Ovary (tissue), 9 donors: Measurements from ENCODE around the gene ARHGAP4. TPM values are rescaled to one million over a fixed set of nuclear protein-coding genes. Genes with fewer than 3 reads are reported as not detected.

ENCODE experiments used
- DNase-seq, 5 donors: peaks; one replicate each; pipeline ENCODE4 v3.0.0-alpha.2; 2019 to 2020
- H3K27ac ChIP-seq, 2 donors: fragments of 200-600 bp; one replicate each; pipeline versions ENCODE4 v1.5.1 to v1.8.0; 2019 to 2022
- H3K27me3 ChIP-seq: fragments of 200-600 bp; one replicate; pipeline ENCODE4 v1.8.0; 2022
- H3K36me3 ChIP-seq: fragments of 200-600 bp; sonication (generic); one replicate; pipeline ENCODE4 v1.5.1; 2019
- H3K4me1 ChIP-seq: one replicate; pipeline ENCODE4 v1.8.1; 2013; ENCODE audit warnings: mild to moderate bottlenecking, moderate library complexity; ENCODE audit not compliant: insufficient read depth
- H3K4me3 ChIP-seq: fragments of 200-600 bp; sonication (generic); one replicate; pipeline ENCODE4 v1.5.1; 2017
- H3K9me3 ChIP-seq, 2 donors: fragments of 200-600 bp in 1 of 2; sonication (generic) in 1 of 2; one replicate each; pipeline versions ENCODE4 v1.5.1 to v1.8.1; 2013 to 2019; ENCODE audit warnings: mild to moderate bottlenecking in 1 of 2, moderate library complexity in 1 of 2
- CTCF ChIP-seq, 3 donors: fragments of 450-650 bp in 2 of 3; fragments of 200-600 bp in 1 of 3; IDR thresholded peaks; one replicate each; pipeline versions ENCODE4 v1.5.1 to v1.8.0; 2016 to 2022; ENCODE audit warnings: antibody characterized with exemption in 3 of 3, mild to moderate bottlenecking in 1 of 3
- EP300 ChIP-seq: sonication (generic); formaldehyde crosslinking; IDR thresholded peaks from one replicate; pipeline ENCODE4 v1.6.1; 2017; ENCODE audit warnings: antibody characterized with exemption
- POLR2A ChIP-seq: fragments of 450-650 bp; IDR thresholded peaks from one replicate; pipeline ENCODE4 v1.6.1; 2017; ENCODE audit warnings: antibody characterized with exemption, mild to moderate bottlenecking, moderate library complexity
- WGBS, 3 donors: extraction: QIAGEN DNeasy Blood & Tissue Kit in 1 of 3; methylation state at CpG; one replicate each; pipeline versions ENCODE4 v1.1.5 to v1.1.7; 2013 to 2017; 5-methylcytosine and 5-hydroxymethylcytosine counted together
- intact Hi-C, 4 donors: fragments of 100-400 bp; cut with DNase I; formaldehyde crosslinking; loops; one replicate each; pipeline versions ENCODE4 v1.11.0 to v1.15.1; 2022 to 2023
- polyA plus RNA-seq, 2 donors: library from polyadenylated mRNA; stranded (reverse); fragments of 200-250 nt in 1 of 2; fragments of 350-450 nt in 1 of 2; fragmentation: Illumina TruSeq in 1 of 2; extraction: RNeasy Lipid Tissue Mini Kit (QIAGEN cat#74804) in 1 of 2; gene quantifications; one replicate each; pipeline ENCODE4 v1.2.3, GENCODE V29; 2013 to 2014
- total RNA-seq, 7 donors: library from RNA; depleted of rRNA in 2 of 7; stranded (reverse); fragments of >200 nt in 2 of 7; fragmentation: NEBNext Ultra II Directional in 3 of 7; extraction: Animal tissue kit (Norgen Biotek cat#: 25700) in 3 of 7; gene quantifications; one replicate each; pipeline versions ENCODE4 v1.1.0 to v1.2.4, GENCODE V29; 2016 to 2023
- donor health status: DM: no; HTN: no; CAD: no; lungs with moderate emphysema.
- donor health status: DM: no; HTN: no; CAD: no.
- donor health status: Bipolar disorder and iron deficiency.
- donor health status: DM: yes; HTN: yes; CAD: no.
- donor health status: DM: no; HTN: no; CAD: no.
- donor health status: DM: yes; HTN: yes; CAD: no.

Gene ARHGAP4
- total and polyA plus RNA-seq, 9 donors, result 1.2 to 22.3 (median 11.4) TPM

- H3K36me3 ChIP-seq, result no peaks in the 10 kb centered on the region
These were observed 25.8 kb upstream of the ARHGAP4 start for GRCh38 chrX:153951683-153952372.

GRCh38 chrX:153950127-153950526 lies 24.1 kb upstream of the ARHGAP4 start:
- H3K27me3 ChIP-seq, result no peaks in the 10 kb centered on the region
- 86 to 90% (median 88%) methylated on average over 19 of the region's 19 CpGs for WGBS, 3 donors
- no peaks in the 10 kb centered on the region for H3K36me3 ChIP-seq
- no peak for DNase-seq
- H3K4me1 ChIP-seq, result peaks cover 4% of the 10 kb centered on the region
- TF ChIP-seq EP300 (no peak), CTCF (IDR thresholded peaks at IDR 0.05) (no peak), POLR2A (no peak)
- H3K4me3 ChIP-seq, result no peak overlapping the region
- H3K9me3 ChIP-seq, result no peaks in the 10 kb centered on the region
- intact Hi-C loops, result loop anchor here in 3 of 4 donors (5.0 to 10.0 kb wide), 3 partner anchors 183 to 405 kb away; partner anchors contain the start of gene PLXNB3 (in 1 of the 3)
- H3K27ac ChIP-seq, result no peak overlapping the region

More at GRCh38 chrX:153951683-153952372, 25.8 kb upstream of the ARHGAP4 start:
- 93 to 94% (median 93%) methylated on average over 27 to 28 of the region's 28 CpGs for WGBS, 3 donors
- no peaks in the 10 kb centered on the region for H3K27me3 ChIP-seq
- TF ChIP-seq EP300, result no peak
- TF ChIP-seq CTCF (IDR thresholded peaks at IDR 0.05), result no peak
- no peak for TF ChIP-seq POLR2A
- no peak for DNase-seq
- intact Hi-C loops, result loop anchor here in 3 of 4 donors (2.0 to 10.0 kb wide), 4 partner anchors 185 to 407 kb away; partner anchors contain the start of gene PLXNB3 (in 2 of the 3)
- H3K9me3 ChIP-seq, result no peaks in the 10 kb centered on the region
- H3K4me3 ChIP-seq, result no peak overlapping the region
- peaks cover 4% of the 10 kb centered on the region for H3K4me1 ChIP-seq
- H3K27ac ChIP-seq, result no peak overlapping the region

GRCh38 chrX:153948847-153949805 lies 23.1 kb upstream of the ARHGAP4 start:
- H3K27ac ChIP-seq, result peak overlapping the region in 1 of 2 donors; percentile 6

GRCh38 chrX:153948002-153948466 lies 22.0 kb upstream of the ARHGAP4 start:
- Histone ChIP-seq H3K4me3 (no peak overlapping the region), H3K36me3 (no peaks in the 10 kb centered on the region), H3K9me3 (no peaks in the 10 kb centered on the region), H3K27me3 (no peaks in the 10 kb centered on the region), H3K4me1 (peaks cover 4% of the 10 kb centered on the region), H3K27ac (no peak overlapping the region)
- no peak for DNase-seq
- TF ChIP-seq POLR2A (no peak), EP300 (no peak), CTCF (IDR thresholded peaks at IDR 0.05) (no peak)
- intact Hi-C loops, result loop anchor here in 2 of 4 donors (10.0 kb wide), 2 partner anchors 343 to 983 kb away; no protein-coding TSS in a partner anchor
- 73 to 76% (median 74%) methylated on average over 10 of the region's 10 CpGs for WGBS, 3 donors

More at GRCh38 chrX:153948847-153949805, 23.1 kb upstream of the ARHGAP4 start:
- peak in 1 of 5 donors; percentile 55 for DNase-seq
- WGBS, 3 donors, result 68 to 76% (median 71%) methylated on average over 30 of the region's 30 CpGs
- Histone ChIP-seq H3K36me3 (no peaks in the 10 kb centered on the region), H3K4me3 (no peak overlapping the region), H3K27me3 (no peaks in the 10 kb centered on the region), H3K4me1 (peaks cover 4% of the 10 kb centered on the region), H3K9me3 (no peaks in the 10 kb centered on the region)
- no peak for TF ChIP-seq POLR2A
- intact Hi-C loops, result loop anchor here in 2 of 4 donors (10.0 kb wide), 2 partner anchors 344 to 984 kb away; no protein-coding TSS in a partner anchor
